Heart right ventricle (tissue), 16 donors: Measurements from ENCODE around the gene ZNF652. TPM values are rescaled to one million over a fixed set of nuclear protein-coding genes. Genes with fewer than 3 reads are reported as not detected.

Source experiments
- ATAC-seq, 8 donors: fragments of 200-7000 bp; cut with Tn5 transposase; one replicate each; pipeline ENCODE4 v1.9.1; 2020; ENCODE audit warnings: mild to moderate bottlenecking in 8 of 8, moderate library complexity in 8 of 8, moderate number of reproducible peaks in 1 of 8
- DNase-seq, 2 donors: peaks; one replicate each; pipeline ENCODE4 v3.0.0-alpha.2; 2020
- H3K27ac ChIP-seq, 10 donors: fragments of 200-600 bp; sonication (generic) in 2 of 10; one replicate each; pipeline versions ENCODE4 v1.5.0 to v1.8.0; 2020 to 2022; ENCODE audit warnings: mild to moderate bottlenecking in 3 of 10
- H3K27me3 ChIP-seq, 7 donors: fragments of 200-600 bp; one replicate each; pipeline ENCODE4 v1.8.0; 2021 to 2022; ENCODE audit warnings: mild to moderate bottlenecking in 2 of 7
- H3K36me3 ChIP-seq, 9 donors: fragments of 200-600 bp; sonication (generic) in 1 of 9; one replicate each; pipeline versions ENCODE4 v1.5.0 to v1.8.0; 2020 to 2022; ENCODE audit warnings: mild to moderate bottlenecking in 2 of 9
- H3K4me1 ChIP-seq, 9 donors: fragments of 200-600 bp; sonication (generic) in 1 of 9; one replicate each; pipeline versions ENCODE4 v1.5.0 to v1.8.0; 2020 to 2022; ENCODE audit warnings: mild to moderate bottlenecking in 4 of 9
- H3K4me3 ChIP-seq, 10 donors: fragments of 200-600 bp; sonication (generic) in 2 of 10; one replicate each; pipeline versions ENCODE4 v1.5.0 to v1.8.0; 2020 to 2022; ENCODE audit warnings: mild to moderate bottlenecking in 7 of 10, moderate library complexity in 2 of 10
- H3K9me3 ChIP-seq, 11 donors: fragments of 200-600 bp in 10 of 11; sonication (generic) in 2 of 11; one replicate each; pipeline versions ENCODE4 v1.5.0 to v1.8.0; 2013 to 2022; ENCODE audit warnings: mild to moderate bottlenecking in 2 of 11, control low read depth in 1 of 11, moderate library complexity in 1 of 11
- CTCF ChIP-seq, 9 donors: fragments of 200-600 bp; sonication (generic) in 2 of 9; IDR thresholded peaks; one replicate each; pipeline versions ENCODE4 v1.5.0 to v1.8.0; 2021 to 2022; ENCODE audit warnings: antibody characterized with exemption in 9 of 9, mild to moderate bottlenecking in 5 of 9, moderate library complexity in 1 of 9
- WGBS, 2 donors: extraction: QIAGEN DNeasy Blood & Tissue Kit; methylation state at CpG; one replicate each; pipeline ENCODE4 v1.1.7; 2013; ENCODE audit warnings: inconsistent platforms in 1 of 2; 5-methylcytosine and 5-hydroxymethylcytosine counted together
- intact Hi-C, 10 donors: fragments of 100-400 bp; cut with DNase I; formaldehyde crosslinking; loops; one replicate each; pipeline versions ENCODE4 v1.11.1 to v1.14.2; 2022
- polyA plus RNA-seq, 2 donors: library from polyadenylated mRNA; stranded (reverse); fragments of 200-250 nt; gene quantifications; one replicate each; pipeline ENCODE4 v1.2.3, GENCODE V29; 2013
- total RNA-seq, 10 donors: library from RNA; stranded (reverse); fragmentation: NEBNext Ultra II Directional in 3 of 10; extraction: Animal tissue kit (Norgen Biotek cat#: 25700) in 3 of 10; gene quantifications; one replicate each; pipeline versions ENCODE4 v1.2.1 to v1.2.4, GENCODE V29; 2021 to 2023
- donor health status: Arrhythmogenic right ventricular cardiomyopathy.
- donor health status: ischemic (EF 13 %, LVEDD 7.1; RV severe dilation, severe dysfunction).
- donor health status: healthy with polysubstance abuse.
- donor health status: DM: no; HTN: yes; CAD: no.
- donor health status: DM: no; HTN: no; CAD: no.
- donor health status: ischemic (EF 25% LVEDD 6.9; RV normal size, moderate dysfunction).
- donor health status: ischemic (EF 25% LVEDD 5.7; RV mildly dilated, moderate dysfunction).
- donor health status: healthy.
- donor health status: DM: yes; HTN: yes; CAD: no.
- donor health status: Ischemic cardiomyopathy.
- donor health status: ischemic (EF 35%, LVEDD 5.7; RV mildly dilated, moderate dysfunction).
- donor health status: nonischemic (EF 11% LVEDD 7.7; RV severe dilation, severe dysfunction).
- donor health status: DM: yes; HTN: yes; CAD: no.
- donor health status: PGD.
- donor health status: ischemic (EF 29% LVEDD 5.4; RV normal size, mild dysfunction).
- donor health status: nonischemic (EF 23%, LVEDD 6.1; RV moderate dilation, normal function).

ZNF652 gene
- total and polyA plus RNA-seq, 12 donors = 5.2 to 35.6 (median 19.6) TPM

GRCh38 chr17:49364119-49364518 is 2.1 kb upstream of the ZNF652 start:
- WGBS, 2 donors = 88 to 91% methylated on average over 2 of the region's 2 CpGs
- Histone ChIP-seq H3K36me3 (no peaks in the 10 kb centered on the region), H3K27ac (no peak overlapping the region), H3K4me3 (no peak overlapping the region), H3K27me3 (no peaks in the 10 kb centered on the region), H3K4me1 (peaks cover 0 to 29% (median 20%) of the 10 kb centered on the region in 9 donors), H3K9me3 (no peaks in the 10 kb centered on the region)
- intact Hi-C loops = loop anchor here in 4 of 10 donors (5.0 to 10.0 kb wide), 2 partner anchors 47 to 49 kb away; no protein-coding TSS in a partner anchor
- no peak for TF ChIP-seq CTCF (IDR thresholded peaks at IDR 0.05)
- ATAC-seq (no peak), DNase-seq (no peak)

- Histone ChIP-seq H3K27me3 (no peaks in the 10 kb centered on the region), H3K4me1 (peaks cover 0 to 38% (median 29%) of the 10 kb centered on the region in 9 donors), H3K27ac (peak overlapping the region in 2 of 10 donors; percentile 91 to 94), H3K9me3 (no peaks in the 10 kb centered on the region), H3K36me3 (no peaks in the 10 kb centered on the region), H3K4me3 (no peak overlapping the region)
- ATAC-seq (no peak), DNase-seq (no peak)
- intact Hi-C loops = loop anchor here in 4 of 10 donors (5.0 to 10.0 kb wide), 2 partner anchors 46 to 48 kb away; no protein-coding TSS in a partner anchor
- 93 to 98% methylated on average over 4 of the region's 4 CpGs for WGBS, 2 donors
- TF ChIP-seq CTCF (IDR thresholded peaks at IDR 0.05) = no peak
Measured at GRCh38 chr17:49363251-49363650, 1.2 kb upstream of the ZNF652 start.

- ATAC-seq = peak in 1 of 8 donors; percentile 12
- TF ChIP-seq CTCF (IDR thresholded peaks at IDR 0.05) = no peak
- WGBS, 2 donors = 19 to 22% methylated on average over 10 of the region's 10 CpGs
- no peaks in the 10 kb centered on the region for H3K27me3 ChIP-seq
- DNase-seq = no peak
- H3K27ac ChIP-seq = peak overlapping the region in 9 of 10 donors; percentile 74 to 95 (median 93)
- H3K36me3 ChIP-seq = no peaks in the 10 kb centered on the region
- intact Hi-C loops = loop anchor here in 4 of 10 donors (5.0 to 10.0 kb wide), 2 partner anchors 45 to 48 kb away; no protein-coding TSS in a partner anchor
- peaks cover 0 to 41% (median 34%) of the 10 kb centered on the region in 9 donors for H3K4me1 ChIP-seq
- H3K4me3 ChIP-seq = peak overlapping the region; percentile 82 to 100 (median 94)
- no peaks in the 10 kb centered on the region for H3K9me3 ChIP-seq
Measured at GRCh38 chr17:49362723-49363117, 670 bp upstream of the ZNF652 start.

GRCh38 chr17:49361129-49361901 is 735 bp downstream of the ZNF652 start:
- Histone ChIP-seq H3K9me3 (no peaks in the 10 kb centered on the region), H3K4me1 (peaks cover 0 to 49% (median 36%) of the 10 kb centered on the region in 9 donors), H3K27me3 (no peaks in the 10 kb centered on the region), H3K4me3 (peak overlapping the region; percentile 82 to 100 (median 94)), H3K27ac (peak overlapping the region; percentile 55 to 95 (median 92)), H3K36me3 (no peaks in the 10 kb centered on the region)
- peak; percentile 11 to 46 for DNase-seq
- TF ChIP-seq CTCF (IDR thresholded peaks at IDR 0.05) = no peak
- 0 to 1% methylated on average over 25 to 52 of the region's 52 CpGs for whole genome bisulfite sequencing, 2 donors
- ATAC-seq = peak; percentile 23 to 55 (median 30)
- intact Hi-C loops = loop anchor here in 4 of 10 donors (5.0 to 10.0 kb wide), 2 partner anchors 44 to 47 kb away; no protein-coding TSS in a partner anchor
